Keratinocyte (primary cell): Measurements from ENCODE around the gene UBE2I. TPM values are rescaled to one million over a fixed set of nuclear protein-coding genes. Genes with fewer than 3 reads are reported as not detected.

Experiments used
- DNase-seq: peaks from one replicate; pipeline ENCODE4 v3.0.0-alpha.2; 2011; ENCODE audit warnings: low read depth, missing footprints, low spot score
- FAIRE-seq: peaks from 2 replicates; lab custom pipeline; 2011; peaks lifted over from hg19 to GRCh38; lab: Jason Lieb, UNC
- H2AFZ ChIP-seq: 2 replicates; pipeline ENCODE4 v1.6.0; 2012; ENCODE audit warnings: low read length, control low read depth, inconsistent platforms; ENCODE audit not compliant: control insufficient read depth
- H3K27ac ChIP-seq: 2 replicates; pipeline ENCODE4 v1.5.1; 2011; ENCODE audit warnings: low read length; ENCODE audit not compliant: control insufficient read depth, insufficient read depth
- H3K27me3 ChIP-seq: 3 replicates; pipeline ENCODE4 v1.6.0; 2011; ENCODE audit warnings: low read length; ENCODE audit not compliant: control insufficient read depth, insufficient read depth; ENCODE audit errors: extremely low read depth
- H3K36me3 ChIP-seq, 2 experiments: 2 replicates in 1 of 2; 3 replicates in 1 of 2; pipeline ENCODE4 v1.5.1; 2011; ENCODE audit warnings: low read length in 2 of 2, mild to moderate bottlenecking in 1 of 2; ENCODE audit not compliant: control insufficient read depth in 2 of 2, insufficient read depth in 2 of 2; ENCODE audit errors: extremely low read depth in 1 of 2
- H3K4me1 ChIP-seq: 3 replicates; pipeline ENCODE4 v1.5.1; 2011; ENCODE audit warnings: low read length; ENCODE audit not compliant: control insufficient read depth, insufficient read depth; ENCODE audit errors: extremely low read depth
- H3K4me2 ChIP-seq: 3 replicates; pipeline ENCODE4 v1.6.0; 2011; ENCODE audit warnings: low read depth, low read length; ENCODE audit not compliant: control insufficient read depth, insufficient read depth; ENCODE audit errors: extremely low read depth
- H3K4me3 ChIP-seq, 3 experiments: fragments of 200-600 bp in 1 of 3; sonication (generic) in 1 of 3; 2 replicates in 2 of 3; 3 replicates in 1 of 3; pipeline ENCODE4 v1.5.1; 2011 to 2016; ENCODE audit warnings: low read length in 3 of 3, mild to moderate bottlenecking in 3 of 3, control low read depth in 2 of 3, inconsistent platforms in 1 of 3, low read depth in 1 of 3, mixed read lengths in 1 of 3, mixed run types in 1 of 3, moderate library complexity in 1 of 3; ENCODE audit not compliant: control insufficient read depth in 2 of 3, insufficient read depth in 2 of 3; ENCODE audit errors: extremely low read depth in 1 of 3
- H3K79me2 ChIP-seq: 2 replicates; pipeline ENCODE4 v1.6.0; 2012; ENCODE audit warnings: low read length; ENCODE audit not compliant: control insufficient read depth, insufficient read depth
- H3K9ac ChIP-seq: 3 replicates; pipeline ENCODE4 v1.6.0; 2011; ENCODE audit warnings: low read length; ENCODE audit not compliant: control insufficient read depth, insufficient read depth; ENCODE audit errors: extremely low read depth
- H3K9me1 ChIP-seq: 3 replicates; pipeline ENCODE4 v1.6.0; 2011; ENCODE audit warnings: low read length; ENCODE audit not compliant: control insufficient read depth, insufficient read depth; ENCODE audit errors: extremely low read depth
- H3K9me3 ChIP-seq: 2 replicates; pipeline ENCODE4 v1.5.1; 2012; ENCODE audit warnings: low read depth, low read length; ENCODE audit not compliant: control insufficient read depth
- H4K20me1 ChIP-seq: 3 replicates; pipeline ENCODE4 v1.6.0; 2011; ENCODE audit warnings: low read length; ENCODE audit not compliant: control insufficient read depth, insufficient read depth; ENCODE audit errors: extremely low read depth
- EZH2 ChIP-seq: IDR thresholded peaks from one replicate; pipeline ENCODE4 v1.6.1; 2012; ENCODE audit warnings: inconsistent platforms, mild to moderate bottlenecking, low read length, moderate library complexity
- dilution Hi-C: fragments of 300-500 bp; cut with MboI; formaldehyde crosslinking; loops from one replicate; pipeline ENCODE4 v1.7.0; 2020; ENCODE audit warnings: low sequenced_read_pairs; ENCODE audit not compliant: extremely low pct_ligation_motif_present
- polyA plus RNA-seq, 5 experiments: library from polyadenylated mRNA; depleted of rRNA in 3 of 5; stranded (reverse) in 3 of 5; stranded (forward) in 1 of 5; unstranded in 1 of 5; fragments of >200 nt; gene quantifications; 1 replicate in 1 of 5; 2 replicates in 3 of 5; 3 replicates in 1 of 5; pipeline versions ENCODE4 v1.2.1 to v1.2.3, GENCODE V29; 2011 to 2012; ENCODE audit warnings: missing spikeins in 2 of 5, low read depth in 1 of 5, low replicate concordance in 1 of 5
- TF ChIP-seq, protein P1 (sequence below), 3 experiments: IDR thresholded peaks in 1 of 3; conservative IDR thresholded peaks in 1 of 3; optimal IDR thresholded peaks in 1 of 3; 2 replicates in 2 of 3; 3 replicates in 1 of 3; pipeline versions ENCODE3 to v1.5.1; 2011; ENCODE audit warnings: low read length in 3 of 3, mild to moderate bottlenecking in 3 of 3, moderate library complexity in 2 of 3, control low read depth in 1 of 3, inconsistent platforms in 1 of 3; ENCODE audit not compliant: insufficient read depth in 2 of 3; ENCODE audit errors: extremely low read depth in 1 of 3

Gene UBE2I
- polyA plus RNA-seq, 1 donor (not counting 4 experiments of a cell fraction or from before 2014, with no cell fraction given) = 157 TPM

DNA sequence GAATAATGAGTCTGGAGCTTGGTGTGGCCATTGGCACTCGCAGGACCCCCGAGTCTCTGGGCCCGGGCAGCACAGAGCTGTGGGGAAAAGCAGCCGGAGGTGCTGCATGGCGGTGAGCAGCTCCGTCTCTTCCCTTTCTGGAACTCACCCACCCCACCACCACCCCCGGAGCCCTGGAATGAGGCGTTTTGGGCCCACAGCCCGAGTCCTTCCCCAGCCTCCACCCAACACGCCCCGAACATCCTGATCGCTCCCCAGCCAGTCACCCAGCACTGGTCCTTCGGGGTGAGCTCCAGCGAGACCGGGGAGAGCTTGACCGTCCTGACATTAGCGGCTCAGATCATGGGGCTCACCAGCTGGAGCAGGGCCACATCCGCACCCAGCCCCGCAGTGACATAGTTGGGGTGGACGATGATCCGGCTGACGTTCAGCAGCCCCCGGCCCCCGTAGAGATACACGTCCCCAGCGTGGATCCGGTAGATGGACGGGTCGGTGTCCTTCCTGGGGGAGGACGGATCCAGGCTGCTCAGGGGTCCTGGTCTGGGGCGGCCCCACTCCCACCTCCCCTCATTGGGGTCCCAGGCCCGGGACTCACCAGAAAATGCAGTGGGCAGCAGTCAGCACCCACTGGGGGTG is 47.1 kb upstream of the UBE2I start:
- H3K9me1 ChIP-seq = no peaks in the 10 kb centered on the region
- H3K4me1 ChIP-seq = no peaks in the 10 kb centered on the region
- no peak overlapping the region for H3K9ac ChIP-seq
- TF ChIP-seq, protein P1, sequence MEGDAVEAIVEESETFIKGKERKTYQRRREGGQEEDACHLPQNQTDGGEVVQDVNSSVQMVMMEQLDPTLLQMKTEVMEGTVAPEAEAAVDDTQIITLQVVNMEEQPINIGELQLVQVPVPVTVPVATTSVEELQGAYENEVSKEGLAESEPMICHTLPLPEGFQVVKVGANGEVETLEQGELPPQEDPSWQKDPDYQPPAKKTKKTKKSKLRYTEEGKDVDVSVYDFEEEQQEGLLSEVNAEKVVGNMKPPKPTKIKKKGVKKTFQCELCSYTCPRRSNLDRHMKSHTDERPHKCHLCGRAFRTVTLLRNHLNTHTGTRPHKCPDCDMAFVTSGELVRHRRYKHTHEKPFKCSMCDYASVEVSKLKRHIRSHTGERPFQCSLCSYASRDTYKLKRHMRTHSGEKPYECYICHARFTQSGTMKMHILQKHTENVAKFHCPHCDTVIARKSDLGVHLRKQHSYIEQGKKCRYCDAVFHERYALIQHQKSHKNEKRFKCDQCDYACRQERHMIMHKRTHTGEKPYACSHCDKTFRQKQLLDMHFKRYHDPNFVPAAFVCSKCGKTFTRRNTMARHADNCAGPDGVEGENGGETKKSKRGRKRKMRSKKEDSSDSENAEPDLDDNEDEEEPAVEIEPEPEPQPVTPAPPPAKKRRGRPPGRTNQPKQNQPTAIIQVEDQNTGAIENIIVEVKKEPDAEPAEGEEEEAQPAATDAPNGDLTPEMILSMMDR (optimal IDR thresholded peaks at IDR 0.05 in 1 of 3, IDR thresholded peaks at IDR 0.05 in 1 of 3, conservative IDR thresholded peaks at IDR 0.05 in 1 of 3; ENCODE audit: extremely low read depth in 1 of 3, insufficient read depth in 2 of 3, low read length in 3 of 3) = no peak
- TF ChIP-seq EZH2 = no peak
- FAIRE-seq (no peak), DNase-seq (no peak)
- H3K4me2 ChIP-seq = no peak overlapping the region
- no peaks in the 10 kb centered on the region for H3K79me2 ChIP-seq
- no peak overlapping the region for H3K27ac ChIP-seq
- H3K36me3 ChIP-seq = no peaks in the 10 kb centered on the region
- dilution Hi-C loops = no loop called here
- H3K27me3 ChIP-seq = peaks cover 47% of the 10 kb centered on the region
- H2AFZ ChIP-seq = no peak overlapping the region
- peaks cover 2% of the 10 kb centered on the region for H3K9me3 ChIP-seq
- no peaks in the 10 kb centered on the region for H4K20me1 ChIP-seq
- H3K4me3 ChIP-seq = no peak overlapping the region

DNA sequence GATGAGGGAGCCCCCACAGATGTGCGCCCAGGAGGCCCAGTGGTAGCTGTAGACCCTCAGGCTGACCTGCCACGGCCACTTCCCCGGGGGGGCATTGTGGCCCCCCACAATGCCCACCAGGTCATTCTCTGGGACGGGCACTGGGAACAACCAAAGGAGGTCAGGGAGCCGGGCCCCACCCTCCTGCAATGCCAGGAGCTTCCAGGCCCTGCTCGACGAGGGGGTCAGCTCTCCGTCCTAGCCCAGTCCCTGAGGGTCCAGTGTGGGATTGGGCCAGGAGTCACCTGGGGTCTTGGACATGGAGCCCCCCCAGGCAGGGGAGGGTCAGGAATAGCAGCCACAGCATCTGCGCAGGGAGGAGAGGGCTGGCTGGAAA is 46.6 kb upstream of the UBE2I start:
- no peaks in the 10 kb centered on the region for H3K4me1 ChIP-seq
- H3K9me1 ChIP-seq = no peaks in the 10 kb centered on the region
- H3K9ac ChIP-seq = no peak overlapping the region
- no peaks in the 10 kb centered on the region for H4K20me1 ChIP-seq
- no peaks in the 10 kb centered on the region for H3K79me2 ChIP-seq
- peaks cover 47% of the 10 kb centered on the region for H3K27me3 ChIP-seq
- no peak overlapping the region for H2AFZ ChIP-seq
- no peak overlapping the region for H3K4me3 ChIP-seq
- no peak for DNase-seq
- dilution Hi-C loops = no loop called here
- no peak overlapping the region for H3K4me2 ChIP-seq
- no peak for FAIRE-seq
- TF ChIP-seq EZH2 = no peak
- TF ChIP-seq, protein P1 (optimal IDR thresholded peaks at IDR 0.05 in 1 of 3, IDR thresholded peaks at IDR 0.05 in 1 of 3, conservative IDR thresholded peaks at IDR 0.05 in 1 of 3; ENCODE audit: extremely low read depth in 1 of 3, insufficient read depth in 2 of 3, low read length in 3 of 3) = no peak
- no peak overlapping the region for H3K27ac ChIP-seq
- peaks cover 2% of the 10 kb centered on the region for H3K9me3 ChIP-seq
- H3K36me3 ChIP-seq = no peaks in the 10 kb centered on the region
